ENCODE results near the gene GCC1.

GCC1 gene, protein sequence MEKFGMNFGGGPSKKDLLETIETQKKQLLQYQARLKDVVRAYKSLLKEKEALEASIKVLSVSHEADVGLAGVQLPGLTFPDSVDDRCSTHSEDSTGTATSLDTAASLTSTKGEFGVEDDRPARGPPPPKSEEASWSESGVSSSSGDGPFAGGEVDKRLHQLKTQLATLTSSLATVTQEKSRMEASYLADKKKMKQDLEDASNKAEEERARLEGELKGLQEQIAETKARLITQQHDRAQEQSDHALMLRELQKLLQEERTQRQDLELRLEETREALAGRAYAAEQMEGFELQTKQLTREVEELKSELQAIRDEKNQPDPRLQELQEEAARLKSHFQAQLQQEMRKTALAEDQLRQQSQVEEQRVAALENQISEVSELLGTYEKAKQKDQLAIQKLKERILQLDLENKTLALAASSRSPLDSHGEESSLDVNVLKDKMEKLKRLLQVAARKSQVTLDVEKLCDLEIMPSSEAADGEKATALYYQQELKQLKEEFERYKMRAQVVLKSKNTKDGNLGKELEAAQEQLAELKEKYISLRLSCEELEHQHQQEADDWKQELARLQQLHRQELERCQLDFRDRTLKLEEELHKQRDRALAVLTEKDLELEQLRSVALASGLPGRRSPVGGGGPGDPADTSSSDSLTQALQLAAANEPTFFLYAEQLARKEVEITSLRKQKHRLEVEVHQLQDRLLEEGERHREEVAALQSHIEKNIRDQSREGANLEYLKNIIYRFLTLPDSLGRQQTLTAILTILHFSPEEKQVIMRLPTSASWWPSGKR

DNA sequence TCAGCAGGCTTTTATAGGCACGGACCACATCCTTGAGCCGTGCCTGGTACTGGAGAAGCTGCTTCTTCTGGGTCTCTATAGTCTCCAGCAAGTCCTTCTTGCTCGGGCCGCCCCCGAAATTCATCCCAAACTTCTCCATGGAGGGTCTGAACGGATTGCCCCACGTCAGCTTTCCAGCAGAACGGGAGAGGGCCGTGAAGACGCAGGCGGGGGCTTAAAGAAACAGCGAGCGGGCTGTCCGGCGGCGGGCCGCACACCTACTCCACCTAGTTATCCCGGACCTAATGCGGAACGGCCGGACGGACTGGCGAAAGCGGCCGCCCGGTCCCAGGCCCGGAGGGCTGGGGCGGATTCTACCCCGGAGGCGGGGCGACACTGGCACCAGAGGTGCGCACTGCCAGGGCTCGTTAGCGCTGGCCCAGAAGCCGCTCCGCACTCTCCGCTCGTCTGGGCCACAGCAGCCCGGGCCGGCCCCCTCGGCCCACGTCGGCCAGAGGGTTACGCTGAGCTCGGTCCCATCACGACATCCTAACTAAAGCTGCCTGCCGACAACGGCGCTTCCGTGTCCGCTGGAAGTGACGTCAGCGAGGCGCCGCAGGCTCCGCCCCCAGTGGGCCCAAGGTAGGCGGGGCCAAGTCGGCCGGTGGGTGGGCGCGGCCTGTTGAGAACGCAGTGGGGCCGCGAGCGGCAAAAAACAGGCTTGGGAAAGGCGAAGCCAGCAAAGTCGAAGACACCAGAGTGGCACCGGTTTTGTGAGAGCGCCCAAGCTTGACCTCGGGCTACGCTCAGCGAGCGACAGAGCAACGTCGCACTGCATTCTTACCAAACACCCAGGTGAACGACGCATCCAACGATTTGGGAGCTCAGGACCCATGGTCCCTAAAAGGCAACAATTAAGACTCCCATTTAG lies at the start of gene GCC1:
Gene GCC1 (minus strand): TSS at position 553 of the 910 bp plus-strand sequence. CDS start 414 bp downstream, at position 139.
- peak; percentile 89 for DNase-seq (ENCODE audit: low spot score)

DNA sequence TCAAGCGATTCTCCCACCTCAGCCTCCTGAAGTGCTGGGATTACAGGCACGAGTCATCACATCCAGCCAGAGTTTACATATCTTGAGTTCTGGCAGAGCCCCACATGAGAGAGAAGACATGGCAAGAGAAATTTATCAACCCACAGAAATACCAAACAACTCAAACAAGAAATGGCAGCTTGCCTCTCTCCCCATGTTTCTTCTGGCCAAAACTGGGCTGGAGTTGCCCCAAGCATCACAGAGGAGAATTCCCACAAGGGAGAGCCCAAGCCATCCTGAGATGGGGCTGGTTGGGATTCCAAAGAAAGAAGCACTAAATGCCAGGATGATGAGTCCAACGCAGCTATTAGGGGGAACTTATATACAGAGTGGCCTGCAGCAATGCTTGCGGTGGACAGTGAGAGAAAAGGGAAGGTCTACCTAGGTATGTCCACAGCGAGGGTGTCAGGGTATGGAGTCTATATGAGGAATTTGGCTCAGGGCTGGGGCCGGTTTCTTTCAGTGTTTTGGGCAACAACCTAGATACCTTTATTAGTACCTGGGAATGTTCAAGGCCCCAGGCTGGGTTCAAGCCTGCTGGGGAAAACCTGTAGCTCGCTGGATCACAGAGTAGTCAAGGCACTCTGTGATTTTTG lies 47.0 kb upstream of the GCC1 start:
- DNase-seq (ENCODE audit: low spot score), result no peak

DNA sequence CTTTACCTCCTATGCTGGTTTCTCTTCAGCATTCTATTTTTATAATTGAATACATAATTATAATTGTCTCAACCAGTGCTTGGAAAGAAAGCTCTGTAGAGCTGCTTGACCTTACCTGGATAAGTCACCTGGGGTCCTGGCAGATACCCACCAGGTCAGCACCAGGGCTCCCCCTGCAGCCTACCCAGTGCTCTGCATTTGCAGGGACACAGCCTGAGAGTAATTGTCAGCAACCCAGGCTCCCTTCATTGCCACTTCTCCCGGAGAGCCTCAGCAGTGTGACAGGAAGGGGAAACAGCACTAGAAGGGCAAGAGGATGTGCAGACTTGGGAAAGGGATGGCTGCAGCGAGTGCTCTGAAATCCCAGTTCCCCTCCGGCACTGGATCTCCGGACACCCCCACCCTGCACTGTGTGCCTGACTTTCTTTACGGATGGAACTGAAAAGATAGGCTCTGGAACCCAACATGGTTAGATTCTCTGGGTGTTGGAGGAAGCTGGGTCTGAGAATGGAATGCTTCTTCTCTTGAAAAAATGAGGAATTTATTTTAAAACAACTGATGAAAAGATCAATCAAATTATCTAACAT lies 44.0 kb upstream of the GCC1 start:
- DNase-seq (ENCODE audit: low spot score), result peak; percentile 27

DNA sequence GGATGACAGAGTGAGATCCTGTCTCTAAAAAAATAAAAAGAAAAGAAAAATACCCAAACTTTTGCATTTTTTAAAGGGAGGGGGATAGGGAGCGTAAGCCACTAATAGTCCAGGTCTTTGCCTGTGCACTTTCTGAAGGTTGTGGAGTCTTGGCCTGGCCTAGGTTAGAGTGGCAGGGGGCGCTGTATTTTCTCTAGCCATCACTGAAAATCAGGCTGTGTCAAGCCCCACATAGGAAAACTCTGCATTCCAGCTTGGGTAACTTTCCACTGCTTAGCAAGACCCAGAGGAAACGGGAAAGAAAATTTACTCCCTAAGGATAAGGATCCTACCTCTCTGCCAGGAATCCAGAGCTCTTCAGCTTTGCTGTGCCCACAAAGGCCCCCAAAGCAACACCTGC lies 43.0 kb upstream of the GCC1 start:
- DNase-seq (ENCODE audit: low spot score), result no peak

DNA sequence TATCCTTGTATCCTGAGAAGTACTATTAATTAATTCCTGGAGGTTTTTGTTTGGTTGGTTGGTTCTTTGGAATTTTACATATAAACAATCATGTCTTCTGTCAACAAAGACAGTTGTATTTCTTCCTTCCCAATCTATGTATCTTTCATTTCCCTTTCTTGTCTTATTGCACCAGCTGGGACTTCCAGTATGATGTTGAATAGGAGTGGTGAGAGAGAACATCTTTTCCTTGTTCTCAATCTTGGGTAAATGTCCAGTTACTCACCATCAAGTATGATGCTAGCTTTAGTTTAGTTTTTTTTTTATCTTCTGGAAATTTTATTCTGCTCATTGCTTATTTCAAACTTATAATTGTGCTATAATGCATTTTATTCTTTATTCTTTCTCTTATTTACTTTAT lies 39.9 kb upstream of the GCC1 start:
- DNase-seq (ENCODE audit: low spot score), result no peak

DNA sequence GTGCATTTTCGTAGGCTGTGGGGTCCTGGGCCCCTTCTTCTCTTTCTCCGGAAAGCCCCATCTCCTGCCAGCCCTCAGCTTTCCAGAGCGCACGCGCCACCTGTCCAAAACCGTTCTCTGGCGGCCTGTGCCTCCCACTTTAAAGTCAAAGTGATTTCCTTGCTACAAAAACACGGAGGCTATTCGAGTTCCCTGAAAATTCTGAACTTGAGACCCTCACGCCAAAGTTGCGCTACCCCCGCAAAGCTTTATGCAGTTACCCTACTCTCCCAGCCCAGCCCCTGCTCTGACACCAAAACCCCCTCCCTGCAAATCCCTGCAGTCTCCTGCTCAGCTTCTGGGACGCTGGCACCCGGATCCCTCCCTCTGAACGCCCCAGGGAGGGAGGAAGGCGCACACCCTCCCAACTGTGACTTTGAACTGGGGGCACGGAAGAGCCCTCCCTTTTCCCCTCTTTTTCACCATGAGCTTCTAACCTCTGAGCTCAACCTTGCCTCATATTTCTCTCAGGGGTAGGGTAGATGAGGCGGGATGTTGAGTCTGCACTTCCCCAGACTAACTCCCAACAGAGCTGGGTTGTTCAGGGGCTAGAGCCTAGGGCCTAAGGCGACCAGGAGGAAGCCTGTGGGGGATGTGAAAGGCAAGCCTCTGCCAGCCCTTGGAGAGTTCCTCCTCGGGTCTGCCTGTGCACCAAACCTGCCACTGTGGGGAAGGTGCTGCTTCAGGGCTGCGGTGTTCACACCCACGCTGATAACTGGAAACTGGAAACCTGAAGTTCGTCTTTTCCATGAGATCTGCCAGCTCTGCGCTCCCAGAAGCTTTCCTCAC lies 35.2 kb upstream of the GCC1 start:
- no peak for DNase-seq (ENCODE audit: low spot score)

DNA sequence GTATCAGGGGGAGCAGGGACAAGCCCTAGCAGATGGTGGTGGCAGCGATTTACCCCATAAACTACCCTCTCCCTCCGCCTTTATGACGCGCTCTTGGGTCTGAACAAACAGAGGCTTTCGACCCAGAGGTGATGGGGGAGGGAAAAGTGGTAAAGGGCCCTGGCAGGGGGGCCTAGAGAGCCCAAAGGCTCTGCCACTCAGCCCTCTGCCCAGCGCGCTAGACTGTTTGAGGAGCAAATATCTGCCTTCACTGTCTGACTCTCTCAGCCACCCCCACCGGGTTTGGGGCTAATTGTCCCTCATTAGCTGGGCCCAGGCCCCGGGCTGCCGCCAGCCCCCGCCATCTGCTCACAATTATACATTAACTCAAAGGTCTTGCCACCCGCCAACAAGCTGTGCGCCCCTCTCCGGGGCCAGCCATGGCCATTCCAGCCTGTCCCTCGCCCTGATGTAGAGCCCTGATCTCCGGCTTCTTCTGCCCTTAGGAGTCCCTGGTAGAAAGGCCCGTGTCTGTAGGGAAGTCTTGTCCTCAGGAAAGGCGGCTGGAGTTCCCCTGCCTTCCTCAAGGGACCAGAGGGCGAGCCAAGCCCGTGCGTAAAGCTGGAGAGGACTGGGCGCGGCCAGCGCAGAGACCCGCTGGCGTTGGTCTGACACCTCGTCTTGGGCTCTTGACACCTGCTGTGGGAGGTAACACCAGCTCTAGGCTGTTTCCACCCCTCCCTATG lies 34.4 kb upstream of the GCC1 start:
- DNase-seq (ENCODE audit: low spot score), result no peak

DNA sequence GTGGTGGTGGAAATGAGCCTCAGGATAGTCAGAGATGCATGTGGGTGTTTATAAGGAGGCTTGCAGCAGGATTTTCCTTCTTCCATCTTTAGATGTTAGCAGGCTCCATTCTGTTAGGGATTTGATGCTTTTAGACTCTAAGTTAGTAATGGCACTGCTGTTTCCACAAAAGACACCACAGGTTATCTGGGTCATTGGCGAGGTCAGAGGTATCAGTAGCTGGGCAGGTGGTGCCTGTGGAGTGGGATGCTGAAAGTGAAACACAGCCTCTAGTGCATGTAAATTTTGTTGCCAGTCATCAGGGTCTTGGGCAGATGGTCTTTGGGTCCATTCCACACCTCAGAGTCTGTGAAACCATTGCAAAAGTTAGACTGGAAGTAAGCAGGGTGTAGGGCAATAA lies 33.4 kb upstream of the GCC1 start:
- no peak for DNase-seq (ENCODE audit: low spot score)

DNA sequence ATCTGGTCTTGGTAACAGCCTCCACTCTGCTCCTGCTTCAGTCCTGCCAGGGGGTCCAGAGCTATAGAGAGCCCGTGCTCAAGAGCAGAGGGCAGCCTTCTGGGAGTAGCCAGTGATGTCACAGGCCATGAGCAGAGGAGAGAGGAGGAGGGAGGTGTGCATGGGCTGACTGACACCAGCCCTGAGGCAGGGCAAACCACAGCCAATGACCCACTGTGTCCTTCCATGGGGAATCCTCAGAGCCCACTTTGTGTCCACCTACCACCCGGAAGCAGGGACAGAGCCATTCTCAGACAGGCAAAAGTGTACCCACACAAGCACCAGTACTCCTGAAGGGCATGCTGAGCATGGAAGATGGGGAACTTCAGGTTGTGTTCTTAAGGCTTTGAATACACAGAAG lies 32.6 kb upstream of the GCC1 start, which contains the start of gene PAX4:
Gene PAX4 (minus strand): TSS at position 101 of the 400 bp plus-strand sequence. CDS start 2,214 bp downstream, outside the sequence.
- no peak for DNase-seq (ENCODE audit: low spot score)

DNA sequence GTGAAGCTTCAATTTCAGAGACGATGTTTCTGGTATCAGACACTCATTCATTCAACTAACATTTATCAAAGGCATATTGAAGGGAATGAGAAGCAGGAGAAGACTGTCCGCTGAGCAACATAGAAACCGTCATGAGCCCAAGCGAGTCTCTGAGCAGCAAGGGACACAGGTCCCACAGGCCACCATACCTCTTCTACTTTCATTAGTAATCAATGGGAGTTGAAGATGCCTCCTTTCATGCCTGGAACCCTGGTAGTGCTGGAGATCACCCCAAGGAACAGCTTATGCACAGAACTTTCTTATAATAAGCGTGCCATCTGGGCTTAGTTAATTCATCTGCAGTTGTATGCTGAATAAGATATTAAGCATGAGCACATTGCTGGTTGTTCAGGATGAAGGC lies 31.3 kb upstream of the GCC1 start:
- DNase-seq (ENCODE audit: low spot score), result no peak

DNA sequence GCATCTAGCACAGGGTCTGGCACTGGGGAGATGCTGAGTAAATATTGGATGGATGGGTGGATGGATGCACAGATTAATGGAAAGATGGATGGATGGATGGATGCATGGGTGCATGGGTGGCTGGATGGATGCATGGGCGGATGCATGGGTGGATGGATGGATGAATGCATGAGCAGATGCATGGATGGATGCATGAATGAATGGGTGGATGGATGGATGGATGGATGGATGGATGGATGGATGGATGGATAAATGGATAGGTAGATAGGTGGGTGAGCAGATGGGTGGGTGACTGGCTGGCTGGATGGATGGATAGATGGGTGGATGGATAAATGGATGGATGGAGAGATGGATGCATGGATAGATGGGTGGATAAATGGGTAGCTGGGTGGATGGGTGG lies 26.9 kb upstream of the GCC1 start:
- no peak for DNase-seq (ENCODE audit: low spot score)

DNA sequence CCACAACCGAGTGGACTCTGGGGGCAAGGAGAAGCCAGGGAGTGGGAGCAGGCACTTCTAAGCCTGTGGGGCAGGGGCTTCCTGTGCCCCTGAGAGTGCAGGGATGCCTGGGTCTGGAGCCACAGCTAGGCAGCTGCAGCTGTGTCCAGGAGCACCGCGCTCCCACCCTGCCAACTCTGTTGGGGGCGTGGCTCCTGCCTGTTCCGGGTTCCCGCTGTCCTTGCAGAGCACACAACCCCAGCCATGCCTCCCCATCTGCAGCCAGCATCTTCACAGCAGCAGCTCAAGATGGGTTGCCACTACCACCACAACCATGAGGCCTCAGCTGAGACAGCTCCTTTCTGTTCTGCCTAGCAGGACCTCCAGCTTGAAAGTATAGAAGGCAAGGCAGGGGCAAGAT lies 23.9 kb upstream of the GCC1 start:
- DNase-seq (ENCODE audit: low spot score), result no peak

DNA sequence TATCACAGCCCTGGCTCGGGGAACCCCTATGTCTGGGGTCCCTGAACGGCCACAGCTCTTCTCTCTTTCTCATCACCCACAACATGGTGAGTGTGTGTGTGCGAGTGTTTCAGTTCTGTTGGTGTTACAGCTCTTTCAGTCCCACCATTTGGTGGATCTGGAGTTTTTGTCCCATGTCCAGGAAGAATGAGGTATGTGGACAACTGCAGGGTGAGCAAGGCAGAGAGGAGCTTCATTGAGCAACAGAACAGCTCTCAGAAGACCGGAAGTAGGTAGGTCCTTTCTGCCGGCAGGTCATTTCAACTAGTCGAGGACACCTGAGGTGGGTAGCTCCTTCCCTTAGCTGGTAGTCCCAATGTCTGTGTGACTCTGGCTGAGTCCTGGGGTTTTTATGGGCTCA lies 23.1 kb upstream of the GCC1 start:
- no peak for DNase-seq (ENCODE audit: low spot score)

DNA sequence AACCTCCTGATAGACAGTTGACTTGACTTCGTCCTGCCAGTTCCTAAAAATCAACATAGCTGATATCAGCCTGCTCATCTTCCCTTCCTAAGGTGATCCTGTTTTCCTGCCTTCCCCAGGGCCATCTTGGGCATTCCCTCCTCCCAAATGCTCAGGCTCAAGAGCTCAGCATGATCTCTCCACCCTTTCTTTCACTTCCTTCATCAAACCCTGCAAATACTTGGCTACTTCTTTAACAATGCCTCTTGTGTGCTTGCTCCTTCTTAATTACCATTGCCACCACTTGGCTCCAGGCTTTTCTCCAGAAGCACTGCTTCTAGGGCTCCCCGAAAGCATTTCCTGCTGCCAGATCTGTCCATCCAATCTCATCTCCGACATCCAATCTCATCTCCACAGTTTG lies 15.5 kb upstream of the GCC1 start:
- DNase-seq (ENCODE audit: low spot score), result no peak

DNA sequence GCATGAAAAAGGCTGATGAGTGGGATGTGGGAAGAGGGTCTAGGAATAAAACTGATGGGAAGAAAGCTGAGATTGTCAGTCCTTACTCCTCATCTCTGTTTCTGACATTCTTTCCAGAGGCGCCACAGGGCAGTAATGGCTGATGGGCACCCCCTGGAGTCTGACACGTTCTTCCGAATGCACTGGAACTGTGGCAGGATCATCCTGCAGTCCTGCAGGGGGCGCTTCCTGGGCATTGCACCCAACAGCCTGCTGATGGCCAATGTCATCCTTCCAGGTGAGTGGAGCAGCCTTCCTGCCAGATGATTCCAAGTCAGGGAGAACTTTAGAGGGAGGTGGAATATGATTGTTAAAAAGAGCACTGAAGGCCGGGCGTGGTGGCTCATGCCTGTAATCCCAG lies 12.9 kb upstream of the GCC1 start:
- peak; percentile 41 for DNase-seq (ENCODE audit: low spot score)

DNA sequence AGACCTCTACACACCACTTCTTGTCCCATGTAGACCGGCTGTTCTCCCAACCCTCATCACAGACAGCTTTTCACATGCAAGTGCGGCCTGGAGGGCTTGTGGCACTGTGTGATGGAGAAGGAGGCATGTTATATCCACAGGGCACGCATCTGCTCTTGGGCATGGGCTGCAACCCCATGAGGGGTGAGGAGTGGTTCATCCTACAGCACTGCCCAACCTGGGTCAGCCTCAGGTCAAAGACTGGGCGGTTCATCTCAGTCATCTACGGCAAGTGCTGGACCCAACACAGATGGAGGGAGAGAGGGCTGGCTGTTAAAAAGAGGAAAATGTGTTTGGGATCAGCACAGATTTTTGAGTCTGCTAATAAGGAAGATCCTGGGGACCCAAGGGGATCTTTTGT lies 10.3 kb upstream of the GCC1 start:
- no peak for DNase-seq (ENCODE audit: low spot score)

DNA sequence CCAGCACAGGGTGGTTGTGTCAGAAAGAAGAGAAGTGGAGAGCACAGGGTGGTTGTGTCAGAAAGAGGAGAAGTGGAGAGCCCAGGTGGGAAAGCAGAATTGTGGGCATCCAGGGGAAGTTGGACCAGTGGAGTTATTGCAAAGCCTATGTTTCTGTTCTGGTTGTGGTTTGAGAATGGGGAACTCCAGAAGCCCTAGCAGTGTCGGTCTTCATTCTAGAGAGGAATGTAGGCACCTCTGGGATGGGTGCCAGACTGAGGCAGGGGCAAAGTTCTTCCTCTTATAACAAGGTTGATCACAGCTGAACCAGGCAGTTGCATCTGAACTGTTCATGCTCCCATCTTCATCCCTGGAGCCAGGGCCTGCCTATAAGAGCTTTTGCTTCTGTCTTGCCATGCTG lies 9.1 kb upstream of the GCC1 start:
- no peak for DNase-seq (ENCODE audit: low spot score)

DNA sequence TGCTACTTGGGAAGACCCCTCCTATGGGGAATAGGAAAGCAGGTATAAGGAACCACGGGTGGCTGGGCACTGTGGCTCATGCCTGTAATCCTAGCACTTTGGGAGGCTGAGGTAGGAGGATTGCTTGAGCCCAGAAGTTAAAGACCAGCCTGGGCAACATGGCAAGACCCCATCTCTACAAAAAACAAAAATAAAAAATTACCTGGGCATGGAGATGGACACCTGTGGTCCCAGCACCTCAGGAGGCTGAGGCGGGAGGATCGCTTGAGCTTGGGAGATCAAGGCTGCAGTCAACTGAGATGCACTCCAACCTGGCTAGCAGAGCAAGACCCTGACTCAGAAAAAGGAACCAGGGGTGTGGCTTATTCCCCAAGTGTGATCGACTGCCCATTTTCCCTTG lies 7.2 kb upstream of the GCC1 start:
- DNase-seq (ENCODE audit: low spot score), result no peak

DNA sequence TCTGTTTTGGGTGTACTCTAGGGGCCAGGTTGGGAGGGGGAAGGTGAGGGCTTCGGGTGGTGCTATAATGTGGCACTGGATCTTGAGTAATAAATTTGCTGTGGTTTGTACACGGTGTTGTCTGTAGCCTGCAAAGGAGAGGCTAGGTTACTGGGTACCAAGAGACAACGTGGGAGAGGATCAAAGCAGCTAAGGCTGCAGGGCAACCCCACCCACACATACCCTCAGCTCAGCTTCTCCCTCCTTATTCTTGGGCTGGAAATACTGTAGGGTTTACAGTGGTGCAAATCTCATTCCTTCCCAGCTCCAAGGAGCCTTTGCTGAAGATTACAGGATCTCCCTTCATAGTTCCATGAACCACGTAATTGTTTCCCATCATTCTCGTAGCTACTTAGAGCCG lies 6.2 kb upstream of the GCC1 start:
- DNase-seq (ENCODE audit: low spot score), result no peak

DNA sequence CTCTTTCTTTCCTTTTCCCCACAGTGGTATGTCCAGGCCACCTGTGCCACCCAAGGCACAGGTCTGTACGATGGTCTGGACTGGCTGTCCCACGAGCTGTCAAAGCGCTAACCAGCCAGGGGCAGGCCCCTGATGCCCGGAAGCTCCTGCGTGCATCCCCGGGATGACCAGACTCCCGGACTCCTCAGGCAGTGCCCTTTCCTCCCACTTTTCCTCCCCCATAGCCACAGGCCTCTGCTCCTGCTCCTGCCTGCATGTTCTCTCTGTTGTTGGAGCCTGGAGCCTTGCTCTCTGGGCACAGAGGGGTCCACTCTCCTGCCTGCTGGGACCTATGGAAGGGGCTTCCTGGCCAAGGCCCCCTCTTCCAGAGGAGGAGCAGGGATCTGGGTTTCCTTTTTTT lies 5.8 kb upstream of the GCC1 start:
- DNase-seq (ENCODE audit: low spot score), result no peak
